ENCODE measurements around the gene ADAR.

The ADAR gene

DNA sequence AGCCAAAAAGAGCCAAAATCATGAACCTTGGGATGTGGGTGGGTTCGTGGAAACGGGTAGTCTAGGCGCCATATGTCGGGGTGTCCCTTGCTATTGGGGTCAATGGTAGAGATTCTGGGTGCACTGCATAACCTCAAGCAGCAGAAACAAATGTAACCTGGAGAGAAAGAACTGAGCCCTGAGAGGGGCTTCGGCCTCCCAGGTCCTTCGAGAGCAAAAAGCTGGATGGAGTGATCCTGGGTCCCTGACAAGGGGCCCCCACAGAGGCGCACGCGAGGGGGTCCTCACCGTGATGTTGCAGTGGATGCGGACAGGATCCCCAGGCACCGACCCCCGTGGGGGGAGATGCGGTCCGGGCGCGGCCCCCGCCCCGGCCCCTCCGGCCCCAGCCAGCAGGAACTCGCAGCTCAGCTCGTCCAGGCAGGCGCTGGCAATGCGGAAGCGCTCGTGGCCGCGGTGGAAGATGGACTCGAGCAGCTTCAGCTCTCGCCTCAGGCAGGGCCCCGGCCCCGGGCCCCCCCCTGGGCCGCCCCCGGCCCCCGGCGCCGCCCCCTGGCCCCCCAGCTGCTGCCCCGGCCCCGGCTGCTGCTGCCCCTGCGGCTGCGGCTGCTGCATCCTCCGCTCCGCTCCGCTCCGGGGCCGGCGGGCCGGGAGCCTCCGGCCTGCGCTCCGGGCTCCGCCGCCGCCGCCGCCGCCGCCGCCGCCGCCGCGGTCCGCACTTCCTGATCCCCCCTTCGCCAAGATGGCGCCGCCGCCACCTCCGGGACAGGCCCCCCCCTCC, 49.9 kb downstream of the ADAR start, which contains the start of gene UBE2Q1:
Gene UBE2Q1 (minus strand): TSS at position 724 of the 781 bp plus-strand sequence. CDS start 109 bp downstream, at position 615.
- peak; percentile 39 for DNase-seq (ENCODE audit: low read depth)

DNA sequence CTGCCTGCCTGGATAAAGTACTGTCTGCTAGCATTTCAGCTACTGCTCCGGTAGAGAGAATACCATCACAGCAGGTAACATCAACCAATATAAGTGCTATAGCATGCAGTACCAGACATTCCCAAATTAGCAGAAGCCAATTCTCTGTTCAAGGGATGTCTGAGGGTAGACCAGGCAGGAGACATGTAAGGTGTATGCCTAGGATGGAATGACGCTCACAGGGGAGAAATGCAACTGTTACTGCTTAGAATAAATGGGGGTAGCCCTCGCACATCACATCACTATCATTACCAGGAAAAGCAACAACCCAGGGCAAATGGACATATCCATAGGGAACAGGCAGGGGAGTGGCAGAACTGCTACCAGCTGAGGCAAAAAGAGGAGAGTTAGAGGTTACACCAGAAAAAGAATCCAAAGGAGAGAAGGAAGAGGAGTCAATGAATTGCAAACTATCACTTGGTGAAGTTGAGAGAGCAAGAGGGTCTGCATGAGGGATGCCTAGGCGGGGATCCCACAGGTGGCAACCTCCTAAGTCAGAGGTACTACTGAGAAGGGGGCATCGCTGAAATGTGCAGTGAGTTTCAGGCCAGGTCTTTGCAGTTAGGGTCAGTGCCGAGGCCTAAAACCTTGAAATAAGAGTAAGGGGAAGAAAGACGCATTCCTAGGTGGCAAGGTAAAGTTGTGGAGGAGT, 50.6 kb downstream of the ADAR start:
- DNase-seq (ENCODE audit: low read depth), result no peak

DNA sequence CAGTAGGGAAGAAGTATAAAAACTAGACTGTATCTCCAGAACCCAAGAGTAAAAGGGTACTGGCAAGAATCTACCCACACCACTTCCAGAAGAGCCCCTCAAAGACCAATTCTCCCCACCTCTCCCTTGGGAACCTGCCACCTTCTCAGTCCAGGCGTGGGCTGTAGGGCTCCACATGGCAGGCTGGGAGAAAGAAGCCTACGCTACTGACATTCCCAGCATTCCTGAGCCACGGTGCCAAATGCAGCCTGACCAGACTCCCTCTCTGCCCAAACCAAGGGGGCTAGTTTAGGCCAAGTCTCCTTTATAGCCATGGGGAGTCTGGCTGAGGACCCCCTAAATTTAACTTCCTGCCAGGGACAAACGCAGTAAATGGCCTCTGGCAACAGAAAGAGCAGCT, 51.6 kb downstream of the ADAR start:
- DNase-seq (ENCODE audit: low read depth), result no peak

DNA sequence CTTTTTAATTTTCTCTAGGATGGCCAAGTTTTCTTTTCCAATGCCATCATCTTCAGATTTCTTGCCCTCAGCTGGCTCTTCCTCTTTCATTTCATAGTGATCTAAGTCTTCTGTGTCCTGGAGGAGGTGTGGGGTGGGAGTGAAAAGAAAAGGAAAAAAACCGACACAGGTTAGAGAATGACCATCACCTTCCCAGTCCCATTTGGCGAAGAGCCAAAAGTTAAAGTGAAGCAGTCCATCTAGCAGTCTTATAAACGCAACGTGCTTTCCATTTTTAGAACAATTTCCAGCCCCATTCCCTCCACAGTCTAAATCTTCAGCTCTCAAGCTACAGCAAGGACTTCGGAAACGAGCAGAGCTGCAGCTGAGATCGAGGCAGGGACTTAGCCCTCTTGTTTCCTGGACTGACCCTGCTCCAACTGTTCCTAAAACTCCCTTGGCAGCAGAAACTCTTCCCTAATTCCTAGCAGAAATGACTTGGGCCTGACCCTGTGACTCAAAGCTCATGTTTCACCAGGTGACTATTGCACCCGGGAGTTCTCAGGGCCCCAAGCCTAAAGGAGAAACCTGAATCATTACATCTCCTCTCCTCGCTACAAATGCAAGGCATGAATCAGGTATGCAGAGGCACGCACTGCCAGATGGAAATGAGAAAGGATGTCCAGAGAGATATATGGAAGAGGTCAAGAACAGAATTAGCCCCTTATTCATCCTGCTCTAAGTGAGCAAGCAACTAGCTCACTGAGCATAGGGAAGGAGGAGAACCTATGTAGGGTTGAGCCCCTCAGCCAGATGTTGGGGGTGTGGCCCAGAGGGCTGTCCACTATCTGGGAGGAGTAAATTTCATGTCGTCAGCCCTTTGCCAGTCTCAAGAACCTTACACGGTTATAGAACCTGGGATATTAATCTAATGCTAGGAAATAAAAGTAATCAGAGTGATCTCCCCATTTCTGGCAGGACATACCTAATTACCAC, 54.6 kb downstream of the ADAR start:
- no peak for DNase-seq (ENCODE audit: low read depth)

DNA sequence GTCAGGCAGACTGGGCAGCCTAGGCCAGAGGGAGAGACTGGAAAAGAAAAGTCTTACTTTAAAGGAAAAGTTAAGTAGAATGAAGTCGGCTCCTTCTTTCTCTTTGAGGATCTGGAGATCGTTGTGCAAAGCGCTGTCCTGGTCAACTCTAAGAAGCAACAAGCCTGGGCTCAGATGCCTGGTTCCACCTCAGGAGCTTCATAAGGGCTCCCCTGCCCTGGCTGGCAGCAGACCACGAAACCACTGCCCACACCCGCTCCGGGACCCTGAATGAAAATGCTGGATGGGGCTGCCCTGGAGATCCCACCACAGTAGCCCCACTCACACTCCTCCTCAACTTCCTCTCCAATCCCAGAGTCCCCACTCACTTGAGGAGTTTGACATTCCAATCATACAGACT, 56.0 kb downstream of the ADAR start:
- no peak for DNase-seq (ENCODE audit: low read depth)

DNA sequence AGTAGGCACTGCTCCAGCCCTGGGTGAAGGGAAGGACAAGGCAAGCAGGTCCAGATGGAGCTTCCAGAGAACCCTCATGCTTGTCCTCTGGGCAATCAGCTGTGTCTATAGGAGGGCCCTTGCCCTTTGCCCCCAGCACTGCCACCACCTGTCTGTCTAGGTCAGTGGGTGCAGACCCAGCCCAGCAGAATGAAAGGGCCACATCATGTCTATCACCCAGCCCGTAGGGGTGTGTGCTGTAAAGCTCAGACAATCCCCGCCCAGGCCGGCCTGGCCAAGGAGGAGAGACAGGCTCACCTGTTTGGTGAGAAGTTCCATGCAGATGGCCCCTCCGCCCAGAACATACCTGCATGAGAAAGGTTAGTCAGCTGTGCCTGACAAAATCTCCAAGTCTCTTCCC, 56.5 kb downstream of the ADAR start:
- DNase-seq (ENCODE audit: low read depth), result no peak

DNA sequence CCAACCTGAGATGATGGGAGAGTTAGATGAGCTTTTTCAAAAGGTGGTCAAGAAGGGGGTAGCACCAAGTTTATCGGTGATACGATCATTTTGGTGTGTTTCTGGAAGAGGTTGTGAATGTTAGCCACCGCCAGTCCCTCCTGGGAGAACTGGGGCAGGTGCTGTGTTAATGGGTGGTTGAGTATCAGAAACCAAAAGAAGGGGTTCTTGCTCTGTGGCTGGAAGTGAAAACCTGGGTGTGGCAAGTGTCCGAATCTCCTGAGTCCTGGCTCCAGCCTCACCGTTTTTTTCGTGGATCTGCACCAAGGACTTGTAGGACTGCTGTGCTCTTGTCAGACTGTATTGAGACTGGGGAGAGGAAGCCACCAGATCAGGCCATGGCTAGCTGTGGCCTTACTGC, 57.3 kb downstream of the ADAR start:
- DNase-seq (ENCODE audit: low read depth), result no peak

DNA sequence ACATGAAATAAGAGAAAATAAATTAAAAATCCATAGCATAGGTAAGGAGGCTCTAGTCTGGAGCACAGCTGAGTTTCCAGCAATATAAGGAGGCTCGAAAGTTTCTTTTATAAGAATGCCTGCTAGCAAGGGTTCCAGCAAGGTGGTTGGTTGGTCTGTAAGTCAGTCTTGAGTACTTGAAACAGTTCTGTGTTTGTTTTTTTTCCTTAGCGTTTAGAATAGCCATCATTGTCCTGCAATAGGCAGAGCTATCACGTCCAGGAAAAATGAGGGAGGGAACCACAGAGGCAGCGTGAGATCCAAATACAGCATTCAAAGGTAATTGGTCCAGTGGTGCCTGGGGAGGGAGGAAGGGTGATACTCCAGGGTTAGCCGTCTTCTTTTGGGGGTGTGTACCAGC, 57.9 kb downstream of the ADAR start:
- DNase-seq (ENCODE audit: low read depth), result no peak

DNA sequence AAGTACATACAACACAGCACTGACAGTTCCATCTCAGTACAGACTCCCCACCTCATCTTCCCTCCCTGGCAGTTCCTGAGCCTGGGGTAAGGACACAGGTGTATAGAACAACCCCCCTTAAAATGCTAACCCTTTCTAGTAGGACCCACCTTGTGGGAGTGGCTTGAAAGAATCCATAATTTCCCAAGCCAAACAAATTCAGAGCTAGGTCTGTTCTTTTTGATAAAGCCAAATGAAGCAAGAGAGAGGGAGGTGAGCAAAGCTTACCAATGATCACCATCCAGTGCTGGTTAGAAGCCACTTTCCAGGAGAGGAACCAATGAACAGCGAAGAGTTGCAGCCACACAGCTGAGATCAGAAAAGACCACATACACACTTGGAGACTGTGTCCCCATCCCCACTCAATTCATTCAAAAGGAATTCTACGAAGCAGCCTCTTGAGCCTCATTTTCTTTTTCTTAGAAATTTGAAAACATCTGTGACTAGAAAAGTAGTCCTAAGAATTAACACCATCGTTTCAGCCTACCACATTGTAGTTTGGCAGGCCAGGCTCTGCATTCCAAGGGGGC, 58.7 kb downstream of the ADAR start:
- no peak for DNase-seq (ENCODE audit: low read depth)

DNA sequence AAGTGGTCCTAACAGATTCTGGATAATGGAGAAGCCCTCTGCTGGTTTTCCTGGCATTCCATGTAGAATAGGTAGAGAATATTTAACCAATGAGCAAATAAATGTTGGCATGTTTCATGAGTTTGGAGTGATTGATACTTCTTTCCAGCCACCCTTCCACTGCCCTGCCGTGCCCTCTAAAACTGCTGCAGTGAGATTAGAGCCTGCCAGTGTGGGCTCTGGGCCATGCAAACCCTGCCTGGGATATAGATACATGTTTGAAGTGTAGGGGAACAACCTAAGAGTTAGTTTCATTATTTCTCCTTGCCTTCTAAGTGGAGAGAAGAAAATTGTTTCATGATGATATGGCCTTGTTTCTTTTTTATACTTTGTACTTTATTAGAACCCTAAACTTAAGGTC, 60.0 kb downstream of the ADAR start:
- DNase-seq (ENCODE audit: low read depth), result no peak

DNA sequence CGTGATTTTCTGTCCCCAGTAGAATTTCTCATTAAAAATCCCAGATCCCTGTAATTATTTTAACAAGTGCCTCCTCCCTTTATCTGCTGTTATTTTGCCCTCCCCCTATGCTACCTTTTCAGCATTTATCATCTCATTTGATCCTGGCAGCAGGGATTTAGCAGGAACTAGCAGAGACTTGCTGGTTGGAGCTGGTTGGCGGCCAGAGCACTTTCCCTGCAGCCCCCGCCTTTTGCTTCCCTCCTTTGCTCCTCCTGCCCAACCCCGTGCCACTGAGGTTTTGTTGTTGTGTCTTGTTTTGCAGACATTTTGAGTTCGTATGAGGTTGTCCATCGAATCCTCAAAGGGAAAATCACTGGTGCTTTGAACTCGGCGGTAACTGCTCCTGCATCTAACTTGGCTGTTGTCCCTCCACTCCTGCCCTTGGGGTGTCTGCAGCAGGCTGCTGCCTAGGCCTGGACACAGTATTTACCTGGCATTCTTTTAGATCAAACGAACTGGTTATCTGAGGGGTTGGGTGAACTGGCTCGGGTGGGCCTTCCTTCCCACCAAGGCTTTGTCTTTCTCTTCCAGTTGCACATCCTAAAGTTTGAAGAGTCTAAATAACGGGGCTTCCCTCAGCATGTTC, 60.8 kb downstream of the ADAR start:
- DNase-seq (ENCODE audit: low read depth), result no peak

DNA sequence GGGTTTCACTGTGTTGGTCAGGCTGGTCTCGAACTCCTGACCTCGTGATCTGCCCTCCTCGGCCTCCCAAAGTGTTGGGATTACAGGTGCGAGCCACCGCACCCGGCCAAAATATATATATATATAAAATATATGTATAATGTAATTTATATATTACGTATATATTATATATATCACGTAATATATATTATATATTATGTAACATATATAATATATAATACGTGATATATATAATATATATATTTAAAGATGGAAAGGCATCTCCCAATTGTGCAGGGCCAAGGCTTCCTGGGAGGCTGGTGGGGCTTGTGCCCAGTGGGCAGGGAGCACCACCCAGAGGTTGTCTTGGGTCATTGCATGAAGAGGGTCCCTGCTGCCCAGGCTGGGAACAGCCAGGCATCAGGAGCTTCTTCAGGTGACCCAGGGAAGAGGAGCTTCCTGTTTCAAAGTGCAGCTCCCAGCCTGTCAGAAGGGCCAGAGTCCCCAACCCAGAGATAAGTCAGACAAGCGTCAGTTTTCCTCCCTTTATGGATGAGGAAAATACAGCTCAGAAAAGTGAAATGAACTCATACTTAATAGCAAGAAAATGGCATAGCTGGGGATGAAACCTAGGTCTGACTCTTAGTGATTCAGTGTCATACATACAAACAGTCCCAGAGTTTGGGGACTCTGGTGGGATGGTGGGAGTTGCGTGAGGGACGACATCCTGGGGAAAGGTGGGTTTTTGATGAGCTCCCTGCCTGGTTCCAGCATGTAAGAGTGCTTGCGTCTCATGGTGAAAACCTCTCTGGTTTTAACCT, 61.5 kb downstream of the ADAR start:
- peak; percentile 49 for DNase-seq (ENCODE audit: low read depth)

DNA sequence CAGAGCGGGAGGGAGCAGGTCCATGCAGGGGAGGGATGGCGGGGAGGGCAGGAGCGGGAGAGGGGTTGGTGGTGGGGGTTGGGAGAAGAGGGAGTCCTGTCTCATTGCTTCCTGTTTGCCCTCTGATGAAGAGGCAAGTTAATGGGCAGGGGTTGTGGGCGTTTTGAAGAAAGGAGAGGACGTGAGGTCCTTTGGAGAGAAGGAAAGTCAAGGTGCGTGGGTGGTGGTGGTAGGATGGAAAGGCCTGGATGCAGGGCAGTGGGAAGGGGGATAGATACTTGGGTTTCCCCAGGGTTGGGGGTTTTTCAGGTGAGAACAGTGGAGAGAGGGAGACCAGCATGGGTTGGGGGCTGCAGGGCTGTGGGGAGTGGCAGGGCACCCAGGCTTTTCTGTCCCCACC, 66.8 kb downstream of the ADAR start:
- no peak for DNase-seq (ENCODE audit: low read depth)

DNA sequence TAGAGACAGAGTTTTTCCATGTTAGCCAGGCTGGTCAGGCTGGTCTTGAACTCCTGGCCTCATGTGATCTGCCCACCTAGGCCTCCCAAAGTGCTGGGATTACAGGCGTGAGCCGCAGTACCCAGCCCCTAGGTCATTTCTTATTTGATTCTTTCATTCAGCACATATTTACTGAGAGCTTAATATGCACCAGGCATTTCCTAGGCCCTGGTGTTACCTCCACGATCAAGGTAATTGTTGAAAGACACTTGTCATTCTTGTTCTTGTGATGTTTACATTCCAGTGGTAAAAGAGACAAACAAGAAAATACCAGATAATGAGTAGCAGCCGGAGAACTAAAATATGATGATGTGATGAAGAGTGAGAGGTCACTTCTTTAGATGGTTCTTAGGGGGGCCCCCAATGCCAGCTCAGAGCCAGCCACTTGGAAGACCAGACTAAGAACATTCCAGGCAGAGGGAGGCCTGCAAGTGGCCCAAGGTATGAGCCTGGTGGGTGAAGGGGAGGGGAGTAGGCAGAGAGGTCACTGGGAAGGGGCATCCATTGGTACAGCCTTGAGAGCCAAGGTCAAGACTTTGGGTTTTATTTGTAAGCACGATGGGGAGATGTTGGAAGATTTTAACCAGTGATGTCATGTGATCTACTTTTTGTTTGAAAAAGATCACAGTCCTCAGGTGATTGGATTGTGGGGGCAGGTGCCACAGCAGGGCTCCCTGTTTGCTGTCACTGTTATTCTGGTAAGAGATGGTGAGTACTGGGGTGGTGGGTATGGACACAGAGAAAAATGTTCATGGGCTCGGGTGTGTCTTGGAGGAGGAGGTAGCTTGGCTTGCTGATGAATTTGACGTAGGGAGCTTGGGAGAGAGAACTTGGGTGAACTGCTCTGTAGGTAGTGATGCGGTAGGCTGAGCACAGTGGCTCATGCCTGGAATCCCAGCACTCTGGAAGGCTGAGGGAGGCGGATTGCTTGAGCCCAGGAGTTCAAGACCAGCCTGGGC, 68.2 kb downstream of the ADAR start:
- no peak for DNase-seq (ENCODE audit: low read depth)

DNA sequence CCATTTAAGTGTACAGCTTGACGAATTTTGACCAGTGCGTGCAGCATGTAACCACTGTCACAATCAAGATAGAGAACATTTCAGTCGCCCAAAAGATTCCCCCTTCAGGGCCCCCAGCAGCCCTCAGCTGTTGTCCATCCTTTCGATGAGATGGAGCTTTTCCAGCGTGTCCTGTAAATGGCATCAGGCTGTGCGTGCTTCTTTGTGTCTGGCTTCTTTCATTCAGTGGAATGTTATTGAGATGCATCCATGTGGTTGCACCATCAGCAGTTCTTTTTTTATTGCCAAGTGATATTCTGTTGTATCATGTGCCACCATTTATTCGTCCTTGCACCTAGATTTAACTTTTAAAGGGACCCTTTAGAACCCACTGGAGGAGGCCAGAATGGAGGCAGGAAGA, 71.4 kb downstream of the ADAR start:
- no peak for DNase-seq (ENCODE audit: low read depth)

DNA sequence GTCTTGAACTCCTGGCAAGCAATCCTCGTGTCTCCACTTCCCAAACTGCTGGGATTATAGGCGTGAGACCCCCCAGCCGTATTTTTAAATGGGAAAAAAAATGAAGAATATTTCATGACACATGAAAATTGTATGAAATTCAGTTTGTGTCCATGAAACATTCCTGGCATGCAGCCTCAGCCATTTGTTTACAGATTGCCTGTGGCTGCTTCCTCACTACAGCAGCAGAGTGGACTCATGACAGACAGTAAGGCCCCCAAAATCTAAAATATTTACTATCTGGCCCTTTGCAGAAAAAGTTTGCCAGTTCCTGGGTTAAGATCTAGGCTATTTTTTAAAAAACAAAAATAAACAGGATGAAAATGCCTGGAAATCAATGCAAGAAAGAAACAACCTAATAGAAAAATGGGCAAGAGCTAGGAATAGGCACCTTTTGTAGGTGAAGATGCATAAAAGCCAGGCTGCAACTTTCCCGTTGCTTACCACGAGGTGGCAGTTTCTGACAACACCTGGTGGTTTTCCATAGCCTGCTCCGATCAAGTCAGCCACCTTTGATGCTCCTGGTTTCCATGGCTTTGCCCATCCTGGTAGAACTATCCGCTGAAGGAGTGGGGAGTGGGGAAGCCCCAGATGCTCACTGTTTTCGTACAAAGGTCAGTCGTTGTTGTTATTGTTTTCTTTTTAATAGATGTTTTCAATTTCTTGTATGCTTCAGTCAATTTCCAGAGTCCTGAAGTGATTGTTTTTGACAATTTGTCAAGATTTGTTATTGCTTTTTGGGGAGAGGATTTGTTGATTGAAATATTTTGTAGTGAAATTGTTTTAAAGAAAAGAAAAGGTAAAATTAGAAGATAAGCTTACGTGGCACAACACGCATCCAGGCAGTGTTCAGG, 73.8 kb downstream of the ADAR start:
- no peak for DNase-seq (ENCODE audit: low read depth)

Data from iris pigment epithelial cell (primary cell).